Esophagus squamous epithelium (tissue), 4 donors: ENCODE results near the gene CACNB1.

Source experiments
- CTCF ChIP-seq, 6 experiments: fragments of 450-650 bp in 4 of 6; fragments of 200-600 bp in 2 of 6; sonication (generic) in 2 of 6; IDR thresholded peaks; one replicate each; pipeline ENCODE4 v1.5.1; 2016 to 2019; ENCODE audit warnings: antibody characterized with exemption in 6 of 6, mild to moderate bottlenecking in 4 of 6, moderate library complexity in 4 of 6
- POLR2A ChIP-seq, 4 donors: fragments of 450-650 bp; IDR thresholded peaks; one replicate each; pipeline ENCODE4 v1.6.1; 2017; ENCODE audit warnings: antibody characterized with exemption in 4 of 4, mild to moderate bottlenecking in 4 of 4, moderate library complexity in 3 of 4

DNA sequence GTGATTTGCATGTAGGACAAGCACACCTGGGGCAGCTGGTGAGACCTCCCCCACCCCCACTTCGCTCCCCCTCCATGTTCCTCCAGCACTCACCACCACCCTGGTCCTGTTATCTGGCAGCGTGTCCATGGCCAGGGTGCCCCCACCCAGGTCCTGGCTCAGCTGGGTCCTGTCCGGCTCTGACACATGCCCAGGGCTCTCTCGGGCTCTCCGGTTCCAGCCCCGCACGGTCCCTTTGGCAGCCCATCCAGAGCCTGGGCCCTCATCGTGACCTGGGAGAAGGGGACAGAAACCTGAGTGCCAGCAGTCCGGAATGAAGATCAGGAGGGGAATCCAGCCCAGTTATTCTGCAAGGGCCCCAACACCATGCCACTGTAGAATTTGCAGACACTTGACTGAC lies 57.9 kb downstream of the CACNB1 start:
- no peak for TF ChIP-seq POLR2A (IDR thresholded peaks at IDR 0.05)
- TF ChIP-seq CTCF (IDR thresholded peaks at IDR 0.05): no peak
